HCT116 (cell line): ENCODE measurements around the gene ACAD9. TPM values are rescaled to one million over a fixed set of nuclear protein-coding genes. Genes with fewer than 3 reads are reported as not detected.

Source experiments
- total RNA-seq: library from RNA; stranded (reverse); gene quantifications from one replicate; pipeline ENCODE4 v1.2.1, GENCODE V29; 2021; ENCODE audit not compliant: unreplicated experiment

The ACAD9 gene
- total RNA-seq, 1 experiment from 2014 or later = 55.8 TPM

Other genes starting within 250 kb of the ACAD9 start
- gene RPN1, start 228.8 kb upstream of the ACAD9 start, total RNA-seq = 218 TPM
- gene RAB7A, start 153.4 kb upstream of the ACAD9 start, total RNA-seq = 233 TPM
- 3.6 TPM for gene CFAP92, start 114.5 kb downstream of the ACAD9 start, total RNA-seq
- 1.0 TPM for gene EFCC1, start 121.7 kb downstream of the ACAD9 start, total RNA-seq
- gene GP9, start 181.2 kb downstream of the ACAD9 start, total RNA-seq = not detected
- 13.5 TPM for gene RAB43, start 242.2 kb downstream of the ACAD9 start, total RNA-seq